HepG2 (cell line): ENCODE measurements around the gene CABLES1. TPM values are rescaled to one million over a fixed set of nuclear protein-coding genes. Genes with fewer than 3 reads are reported as not detected.

Experiments
- ATAC-seq: fragments of 200-7000 bp; cut with Tn5 transposase; 3 replicates; pipeline ENCODE4 v1.9.1; 2020; ENCODE audit warnings: mild to moderate bottlenecking, moderate library complexity
- BruUV-seq: library from RNA; stranded (reverse); fragments of 400-500 nt; replicated peaks from 2 replicates; lab custom pipeline; 2021; lab: Mats Ljungman, UMichigan
- CTCF ChIA-PET: fragments of 300-600 bp; formaldehyde crosslinking; extraction: SDS; loops from one replicate; lab custom pipeline; 2021; ENCODE audit warnings: low total read pairs, inconsistent platforms, low intra/inter-chr PET ratio; lab: Yijun Ruan, JAX
- POLR2A ChIA-PET: fragments of 350-600 bp; sonication (Branson Sonifier 250); formaldehyde crosslinking; loops from one replicate; lab custom pipeline; 2020; ENCODE audit warnings: antibody characterized with exemption, inconsistent platforms; lab: Yijun Ruan, JAX
- DNase-seq: peaks from one replicate; pipeline ENCODE4 v3.0.0-alpha.2; 2015; ENCODE audit warnings: low spot score
- FAIRE-seq: peaks from 3 replicates; lab custom pipeline; 2011; peaks lifted over from hg19 to GRCh38; lab: Jason Lieb, UNC
- H2AFZ ChIP-seq: one replicate; pipeline ENCODE4 v1.6.1; 2011; ENCODE audit warnings: low read length, inconsistent platforms
- H3K27ac ChIP-seq: fragments of 300-600 bp; 3 replicates; pipeline ENCODE4 v1.8.0; 2011; ENCODE audit warnings: mixed run types, mild to moderate bottlenecking, mixed read lengths, low read length, inconsistent platforms; ENCODE audit not compliant: insufficient read depth; ENCODE audit errors: extremely low read length
- H3K27me3 ChIP-seq, 2 experiments: fragments of 200-600 bp in 1 of 2; 2 replicates in 1 of 2; 3 replicates in 1 of 2; pipeline versions ENCODE4 v1.6.0 to v1.8.0; 2011; ENCODE audit warnings: low read length in 2 of 2, mild to moderate bottlenecking in 2 of 2, moderate library complexity in 2 of 2, inconsistent platforms in 1 of 2; ENCODE audit not compliant: insufficient read depth in 2 of 2, control insufficient read depth in 1 of 2
- H3K36me3 ChIP-seq, 2 experiments: fragments of 200-600 bp in 1 of 2; replicated peaks in 1 of 2; 2 replicates in 1 of 2; 3 replicates in 1 of 2; pipeline versions ENCODE4 v1.5.1 to v1.8.0; 2011; ENCODE audit warnings: low read length in 2 of 2, inconsistent platforms in 1 of 2; ENCODE audit not compliant: insufficient read depth in 2 of 2, control insufficient read depth in 1 of 2
- H3K4me1 ChIP-seq: 2 replicates; pipeline ENCODE4 v1.5.1; 2012; ENCODE audit warnings: low read length, inconsistent platforms; ENCODE audit not compliant: insufficient read depth
- H3K4me2 ChIP-seq: 2 replicates; pipeline ENCODE4 v1.6.0; 2011; ENCODE audit warnings: low read depth, low read length, inconsistent platforms
- H3K4me3 ChIP-seq, 3 experiments: fragments of 200-600 bp in 1 of 3; sonication (generic), shearing (Covaris generic) in 1 of 3; replicated peaks in 1 of 3; 2 replicates each; pipeline ENCODE4 v1.5.1; 2011 to 2016; ENCODE audit warnings: low read length in 3 of 3, inconsistent platforms in 2 of 3, low read depth in 2 of 3, mild to moderate bottlenecking in 2 of 3, control low read depth in 1 of 3, mixed read lengths in 1 of 3; ENCODE audit not compliant: insufficient read depth in 1 of 3
- H3K79me2 ChIP-seq: one replicate; pipeline ENCODE4 v1.6.1; 2011; ENCODE audit warnings: low read length, inconsistent platforms; ENCODE audit not compliant: insufficient read depth
- H3K9ac ChIP-seq: 2 replicates; pipeline ENCODE4 v1.6.0; 2011; ENCODE audit warnings: mild to moderate bottlenecking, low read depth, low read length, inconsistent platforms; ENCODE audit not compliant: insufficient read depth
- H3K9me3 ChIP-seq: 2 replicates; pipeline ENCODE4 v1.5.1; 2012; ENCODE audit warnings: mild to moderate bottlenecking, low read length
- H4K20me1 ChIP-seq: 2 replicates; pipeline ENCODE4 v1.6.0; 2011; ENCODE audit warnings: inconsistent platforms, mild to moderate bottlenecking, low read length, moderate library complexity; ENCODE audit not compliant: insufficient read depth
- ARHGAP35 ChIP-seq: sonication (generic); formaldehyde crosslinking; IDR thresholded peaks from 2 replicates; pipeline ENCODE4 v1.9.0; 2022; ENCODE audit warnings: mild to moderate bottlenecking, inconsistent platforms, moderate library complexity, missing genetic modification reagents, borderline replicate concordance
- BHLHE40 ChIP-seq: IDR thresholded peaks from 2 replicates; pipeline ENCODE4 v1.6.1; 2011; ENCODE audit warnings: low read length, improper control_type of control experiment
- DDIT3 ChIP-seq: sonication (generic); formaldehyde crosslinking; IDR thresholded peaks from 2 replicates; pipeline ENCODE4 v1.4.0; 2020; ENCODE audit warnings: mild to moderate bottlenecking, missing genetic modification reagents
- DRAP1 ChIP-seq: IDR thresholded peaks from 2 replicates; pipeline ENCODE4 v1.6.1; 2016; ENCODE audit warnings: missing genetic modification reagents, missing compliant biosample characterization
- FOXA1 ChIP-seq, 2 experiments: fragments of 450-650 bp in 1 of 2; sonication (generic) in 1 of 2; formaldehyde crosslinking in 1 of 2; IDR thresholded peaks; 2 replicates each; pipeline versions ENCODE4 v1.4.0 to v1.6.1; 2016 to 2020; ENCODE audit warnings: missing genetic modification reagents in 1 of 2
- JUND ChIP-seq: sonication (generic); formaldehyde crosslinking; IDR thresholded peaks from 2 replicates; pipeline ENCODE4 v1.8.0; 2022; ENCODE audit warnings: mild to moderate bottlenecking, missing genetic modification reagents
- KAT8 ChIP-seq: IDR thresholded peaks from 2 replicates; pipeline ENCODE4 v1.6.1; 2016; ENCODE audit warnings: missing genetic modification reagents, missing compliant biosample characterization
- MED1 ChIP-seq: sonication (generic); formaldehyde crosslinking; IDR thresholded peaks from 2 replicates; pipeline ENCODE4 v1.4.0; 2020; ENCODE audit warnings: missing genetic modification reagents
- MLLT10 ChIP-seq: sonication (generic); formaldehyde crosslinking; IDR thresholded peaks from 2 replicates; pipeline ENCODE4 v1.4.0; 2020; ENCODE audit warnings: missing genetic modification reagents
- PCBP1 ChIP-seq: fragments of 200-400 bp; formaldehyde crosslinking; IDR thresholded peaks from 2 replicates; pipeline ENCODE4 v1.6.1; 2017; ENCODE audit warnings: mild to moderate bottlenecking, low read depth, low read length, borderline replicate concordance
- PHF21A ChIP-seq: sonication (generic); formaldehyde crosslinking; IDR thresholded peaks from 2 replicates; pipeline ENCODE4 v1.5.0; 2020; ENCODE audit warnings: mild to moderate bottlenecking, missing genetic modification reagents
- ZFYVE20 ChIP-seq: sonication (generic); formaldehyde crosslinking; IDR thresholded peaks from 2 replicates; pipeline ENCODE4 v1.8.0; 2023; ENCODE audit warnings: low read depth, mild to moderate bottlenecking, moderate library complexity, missing genetic modification reagents, borderline replicate concordance
- ZNF205 ChIP-seq: IDR thresholded peaks from 2 replicates; pipeline ENCODE4 v1.6.1; 2018; ENCODE audit warnings: missing biosample characterization, missing genetic modification reagents
- ZNF740 ChIP-seq: sonication (generic); formaldehyde crosslinking; IDR thresholded peaks from 2 replicates; pipeline ENCODE4 v1.4.0; 2020; ENCODE audit warnings: missing genetic modification reagents
- WGBS: methylation state at CpG from one replicate; pipeline ENCODE4 v1.1.6; 2017; ENCODE audit warnings: low lambda C conversion rate; 5-methylcytosine and 5-hydroxymethylcytosine counted together
- in situ Hi-C: cut with HindIII; loops from 2 replicates; pipeline ENCODE4 v1.10.0; 2017; ENCODE audit warnings: low pct_unique_long_range_greater_than_20kb; ENCODE audit not compliant: extremely low pct_ligation_motif_present
- intact Hi-C: fragments of 100-400 bp; cut with micrococcal nuclease; formaldehyde crosslinking; loops from one replicate; pipeline ENCODE4 v1.10.0; 2022; ENCODE audit not compliant: unreplicated experiment
- polyA plus RNA-seq, 8 experiments: library from polyadenylated mRNA; depleted of rRNA in 3 of 8; stranded (reverse) in 7 of 8; unstranded in 1 of 8; fragments of >200 nt; fragmentation: Illumina TruSeq in 4 of 8; extraction: Trizol in 4 of 8; gene quantifications; 2 replicates each; pipeline versions ENCODE4 v1.2.1 to v1.2.3, GENCODE V29; 2011 to 2016; ENCODE audit warnings: low read depth in 4 of 8, missing spikeins in 1 of 8, mixed read lengths in 1 of 8; ENCODE audit not compliant: insufficient read depth in 1 of 8
- total RNA-seq, 5 experiments: library from RNA; depleted of rRNA; stranded (reverse); fragments of >200 nt; fragmentation: Illumina TruSeq; extraction: Trizol; gene quantifications; 2 replicates each; pipeline ENCODE4 v1.2.3, GENCODE V29; 2016; ENCODE audit warnings: low read depth in 1 of 5
- TF ChIP-seq, protein P1 (sequence below): sonication (generic); formaldehyde crosslinking; conservative IDR thresholded peaks from 2 replicates; pipeline ENCODE4 v1.8.0; 2022; ENCODE audit warnings: mild to moderate bottlenecking, moderate library complexity, missing genetic modification reagents

The CABLES1 gene
- total and polyA plus RNA-seq, 2 of the 13 experiments (the other 11 are each of a cell fraction or from before 2014, with no cell fraction given) = 14.7 to 25.8 TPM

DNA sequence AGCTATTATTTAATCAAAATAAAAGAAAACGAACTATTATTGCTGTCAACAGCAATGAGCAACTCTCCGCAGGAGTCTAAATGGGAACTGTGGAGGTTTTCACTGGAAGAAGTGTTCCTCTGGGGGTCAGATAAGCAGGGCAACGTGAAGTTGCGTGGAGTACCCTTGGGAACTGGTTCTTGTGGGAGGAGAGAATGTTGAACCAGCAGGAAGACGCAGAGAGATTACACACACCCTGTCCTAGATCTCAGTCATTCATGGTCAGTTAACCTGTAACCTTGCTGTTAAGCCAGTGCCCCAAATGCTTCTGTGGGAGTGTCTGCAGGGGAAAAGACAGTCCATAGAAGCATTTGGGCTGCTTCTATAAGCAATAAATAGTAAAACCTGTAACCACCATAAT lies 20.4 kb upstream of the CABLES1 start:
- H2AFZ ChIP-seq = no peak overlapping the region
- H4K20me1 ChIP-seq = no peaks in the 10 kb centered on the region
- H3K4me3 ChIP-seq = peak overlapping the region in 1 of 3 experiments; percentile 21; a peak in 1 of 6 replicates
- intact Hi-C loops (no loop called here), in situ Hi-C loops (no loop called here)
- POLR2A ChIA-PET = no interaction called here
- CTCF ChIA-PET = no interaction called here
- peak; percentile 70 for ATAC-seq
- 0 out of 2 replicates have a peak, but pooled peaks have one; percentile 15 for TF ChIP-seq PHF21A (CRISPR knock-in tag)
- TF ChIP-seq ARHGAP35 = no peak
- TF ChIP-seq, protein P1, sequence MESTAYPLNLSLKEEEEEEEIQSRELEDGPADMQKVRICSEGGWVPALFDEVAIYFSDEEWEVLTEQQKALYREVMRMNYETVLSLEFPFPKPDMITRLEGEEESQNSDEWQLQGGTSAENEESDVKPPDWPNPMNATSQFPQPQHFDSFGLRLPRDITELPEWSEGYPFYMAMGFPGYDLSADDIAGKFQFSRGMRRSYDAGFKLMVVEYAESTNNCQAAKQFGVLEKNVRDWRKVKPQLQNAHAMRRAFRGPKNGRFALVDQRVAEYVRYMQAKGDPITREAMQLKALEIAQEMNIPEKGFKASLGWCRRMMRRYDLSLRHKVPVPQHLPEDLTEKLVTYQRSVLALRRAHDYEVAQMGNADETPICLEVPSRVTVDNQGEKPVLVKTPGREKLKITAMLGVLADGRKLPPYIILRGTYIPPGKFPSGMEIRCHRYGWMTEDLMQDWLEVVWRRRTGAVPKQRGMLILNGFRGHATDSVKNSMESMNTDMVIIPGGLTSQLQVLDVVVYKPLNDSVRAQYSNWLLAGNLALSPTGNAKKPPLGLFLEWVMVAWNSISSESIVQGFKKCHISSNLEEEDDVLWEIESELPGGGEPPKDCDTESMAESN = no peak
- TF ChIP-seq PCBP1 = no peak
- TF ChIP-seq, all 625 proteins: peak for 1
- Histone ChIP-seq H3K9me3 (no peaks in the 10 kb centered on the region), H3K27ac (no peak overlapping the region), H3K4me2 (peak overlapping the region; percentile 74), H3K4me1 (peaks cover 51% of the 10 kb centered on the region), H3K36me3 (no peaks in the 10 kb centered on the region), H3K27me3 (no peaks in the 10 kb centered on the region; a peak in 1 of 5 replicates), H3K9ac (no peak overlapping the region; the same call in 1 of the 2 replicates), H3K79me2 (no peaks in the 10 kb centered on the region)
- BruUV-seq = no TSS peak
- WGBS = 9% methylated on average over 5 of the region's 5 CpGs
- FAIRE-seq = peak; percentile 73
- DNase-seq = no peak

DNA sequence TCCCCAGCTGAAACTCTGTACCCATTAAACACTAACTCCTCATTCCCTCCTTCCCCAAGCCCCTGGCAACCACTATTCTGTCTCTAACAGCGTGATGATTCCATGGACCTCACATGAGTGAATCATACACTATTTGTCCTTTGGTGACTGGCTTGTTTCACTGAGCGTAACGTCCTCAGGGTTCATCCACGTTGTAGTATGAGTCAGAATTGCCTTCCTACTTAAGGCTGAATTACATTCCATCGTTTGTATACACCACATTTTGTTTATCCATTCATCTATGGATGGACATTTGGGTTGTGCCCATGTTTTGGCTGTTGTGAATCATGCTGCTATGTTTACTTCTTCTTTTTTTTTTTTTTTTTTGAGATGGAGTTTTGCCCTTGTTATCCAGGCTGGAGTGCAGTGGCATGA lies 19.6 kb upstream of the CABLES1 start:
- FAIRE-seq (no peak), DNase-seq (peak; percentile 74), ATAC-seq (peak; percentile 88)
- Histone ChIP-seq H3K9me3 (no peaks in the 10 kb centered on the region), H3K27ac (no peak overlapping the region), H3K27me3 (no peaks in the 10 kb centered on the region; a peak in 1 of 5 replicates), H3K4me2 (peak overlapping the region; percentile 74), H3K36me3 (no peaks in the 10 kb centered on the region), H3K4me1 (peaks cover 57% of the 10 kb centered on the region), H3K79me2 (no peaks in the 10 kb centered on the region), H3K4me3 (no peak overlapping the region), H2AFZ (no peak overlapping the region), H4K20me1 (no peaks in the 10 kb centered on the region), H3K9ac (no peak overlapping the region)
- in situ Hi-C loops (no loop called here), intact Hi-C loops (no loop called here)
- WGBS = under 1% methylated on average over 5 of the region's 5 CpGs
- ChIA-PET POLR2A (no interaction called here), CTCF (no interaction called here)
- no TSS peak for BruUV-seq
- TF ChIP-seq FOXA1 (IDR thresholded peaks at IDR 0.05) (no peak), FOXA1 (CRISPR knock-in tag; IDR thresholded peaks at IDR 0.05) (0 out of 2 replicates have a peak, but pooled peaks have one; percentile 18), ZFYVE20 (CRISPR knock-in tag) (no peak), ZNF205 (CRISPR knock-in tag) (no peak), ZNF740 (CRISPR knock-in tag) (no peak), MLLT10 (CRISPR knock-in tag) (no peak), JUND (CRISPR knock-in tag) (peak; percentile 57), DDIT3 (CRISPR knock-in tag) (no peak), DRAP1 (CRISPR knock-in tag) (no peak), BHLHE40 (peak; percentile 36; the same call in 1 of the 2 replicates), MED1 (no peak; the same call in 1 of the 2 replicates), KAT8 (CRISPR knock-in tag) (no peak)
